Spleen (tissue), 7 donors: ENCODE data around the gene AK9.

Source experiments
- POLR2A ChIP-seq, 3 donors: fragments of 450-650 bp; IDR thresholded peaks; one replicate each; pipeline ENCODE4 v1.5.1; 2017; ENCODE audit warnings: antibody characterized with exemption in 3 of 3, mild to moderate bottlenecking in 1 of 3
- POLR2AphosphoS5 ChIP-seq, 3 donors: sonication (generic); formaldehyde crosslinking; IDR thresholded peaks; one replicate each; pipeline ENCODE4 v1.5.1; 2017; ENCODE audit warnings: antibody characterized with exemption in 3 of 3
- TF ChIP-seq, protein P1 (sequence below), 11 experiments: fragments of 200-600 bp in 7 of 11; fragments of 450-650 bp in 4 of 11; sonication (generic) in 4 of 11; IDR thresholded peaks in 8 of 11; conservative IDR thresholded peaks in 3 of 11; 1 replicate in 7 of 11; 2 replicates in 4 of 11; pipeline versions ENCODE4 v1.4.0 to v1.8.0; 2016 to 2021; ENCODE audit warnings: antibody characterized with exemption in 11 of 11, inconsistent platforms in 4 of 11, mild to moderate bottlenecking in 1 of 11
- donor health status: DM: no; HTN: no; CAD: no; lungs with moderate emphysema.
- donor health status: DM: no; HTN: no; CAD: no.
- donor health status: DM: no; HTN: no; CAD: no.

DNA sequence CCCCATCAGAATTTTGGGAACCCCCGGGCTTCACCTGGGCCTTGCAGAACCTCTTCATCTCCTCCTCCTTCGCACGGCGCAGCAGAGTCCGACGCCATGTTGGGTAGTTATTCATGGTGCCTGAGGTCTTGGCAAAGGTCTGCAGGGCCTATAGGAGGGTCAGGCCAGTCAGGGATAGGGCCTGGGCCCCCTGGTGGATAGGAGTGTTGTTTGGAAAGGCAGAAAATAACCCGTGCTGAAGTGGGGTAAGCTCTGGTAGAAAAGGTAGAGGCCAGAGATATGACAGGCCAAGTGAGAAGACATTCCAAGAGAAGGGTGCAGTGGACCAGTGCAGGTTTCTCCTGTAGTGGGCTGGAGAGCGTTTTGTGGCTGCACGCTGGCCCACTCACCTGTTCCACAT, 245.6 kb downstream of the AK9 start:
- TF ChIP-seq, protein P1, sequence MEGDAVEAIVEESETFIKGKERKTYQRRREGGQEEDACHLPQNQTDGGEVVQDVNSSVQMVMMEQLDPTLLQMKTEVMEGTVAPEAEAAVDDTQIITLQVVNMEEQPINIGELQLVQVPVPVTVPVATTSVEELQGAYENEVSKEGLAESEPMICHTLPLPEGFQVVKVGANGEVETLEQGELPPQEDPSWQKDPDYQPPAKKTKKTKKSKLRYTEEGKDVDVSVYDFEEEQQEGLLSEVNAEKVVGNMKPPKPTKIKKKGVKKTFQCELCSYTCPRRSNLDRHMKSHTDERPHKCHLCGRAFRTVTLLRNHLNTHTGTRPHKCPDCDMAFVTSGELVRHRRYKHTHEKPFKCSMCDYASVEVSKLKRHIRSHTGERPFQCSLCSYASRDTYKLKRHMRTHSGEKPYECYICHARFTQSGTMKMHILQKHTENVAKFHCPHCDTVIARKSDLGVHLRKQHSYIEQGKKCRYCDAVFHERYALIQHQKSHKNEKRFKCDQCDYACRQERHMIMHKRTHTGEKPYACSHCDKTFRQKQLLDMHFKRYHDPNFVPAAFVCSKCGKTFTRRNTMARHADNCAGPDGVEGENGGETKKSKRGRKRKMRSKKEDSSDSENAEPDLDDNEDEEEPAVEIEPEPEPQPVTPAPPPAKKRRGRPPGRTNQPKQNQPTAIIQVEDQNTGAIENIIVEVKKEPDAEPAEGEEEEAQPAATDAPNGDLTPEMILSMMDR (IDR thresholded peaks at IDR 0.05 in 8 of 11, conservative IDR thresholded peaks at IDR 0.05 in 3 of 11) = no peak
- TF ChIP-seq POLR2A (IDR thresholded peaks at IDR 0.05) = no peak
- peak in 1 of 3 donors; percentile 1 for TF ChIP-seq POLR2AphosphoS5 (IDR thresholded peaks at IDR 0.05)
